Panc1 (cell line): ENCODE data around the gene LMBRD1. TPM values are rescaled to one million over a fixed set of nuclear protein-coding genes. Genes with fewer than 3 reads are reported as not detected.

ENCODE experiments used
- ATAC-seq: fragments of 200-7000 bp; cut with Tn5 transposase; 2 replicates; pipeline ENCODE4 v1.9.1; 2020; ENCODE audit warnings: mild to moderate bottlenecking, moderate library complexity
- BruUV-seq: library from RNA; stranded (reverse); fragments of 400-500 nt; replicated peaks from 2 replicates; lab custom pipeline; 2021; lab: Mats Ljungman, UMichigan
- CTCF ChIA-PET: fragments of 300-600 bp; sonication (Branson Sonifier 250); formaldehyde crosslinking; loops from one replicate; lab custom pipeline; 2022; ENCODE audit warnings: antibody characterized with exemption; lab: Charles Lee
- POLR2A ChIA-PET: fragments of 300-600 bp; sonication (Branson Sonifier 250); formaldehyde crosslinking; loops from one replicate; lab custom pipeline; 2022; ENCODE audit warnings: antibody characterized with exemption; lab: Charles Lee
- DNase-seq: peaks from one replicate; pipeline ENCODE4 v3.0.0-alpha.2; 2010; ENCODE audit warnings: low read depth, low spot score
- H3K27ac ChIP-seq: 2 replicates; pipeline ENCODE4 v1.5.1; 2011; ENCODE audit warnings: mild to moderate bottlenecking, low read length, inconsistent platforms
- H3K27me3 ChIP-seq: fragments of 200-500 bp; sonication (Bioruptor generic); 2 replicates; pipeline ENCODE4 v1.6.0; 2014; ENCODE audit warnings: low read length, inconsistent platforms; ENCODE audit not compliant: control insufficient read depth, insufficient read depth
- H3K36me3 ChIP-seq: fragments of 200-500 bp; sonication (Bioruptor generic); 2 replicates; pipeline ENCODE4 v1.5.1; 2014; ENCODE audit warnings: inconsistent platforms, mild to moderate bottlenecking, low read length, moderate library complexity; ENCODE audit not compliant: control insufficient read depth, insufficient read depth
- H3K4me1 ChIP-seq: 2 replicates; pipeline ENCODE4 v1.5.1; 2011; ENCODE audit warnings: inconsistent platforms, mild to moderate bottlenecking, low read length, moderate library complexity; ENCODE audit not compliant: control insufficient read depth, insufficient read depth
- H3K4me3 ChIP-seq, 2 experiments: 2 replicates each; pipeline ENCODE4 v1.5.1; 2011 to 2012; ENCODE audit warnings: low read depth in 2 of 2, low read length in 2 of 2, mild to moderate bottlenecking in 2 of 2, inconsistent platforms in 1 of 2, moderate library complexity in 1 of 2
- H3K9me3 ChIP-seq: fragments of 200-500 bp; sonication (Bioruptor generic); 2 replicates; pipeline ENCODE4 v1.5.1; 2014; ENCODE audit warnings: low read depth, mild to moderate bottlenecking, inconsistent platforms, low read length, moderate library complexity; ENCODE audit not compliant: control insufficient read depth, insufficient read depth
- POLR2AphosphoS5 ChIP-seq: IDR thresholded peaks from 2 replicates; pipeline ENCODE4 v1.6.1; 2012; ENCODE audit warnings: mild to moderate bottlenecking, low read depth, low read length, moderate library complexity
- SIN3A ChIP-seq: IDR thresholded peaks from 2 replicates; pipeline ENCODE4 v1.6.1; 2012; ENCODE audit warnings: low read depth, mild to moderate bottlenecking, low read length, moderate library complexity, borderline replicate concordance; ENCODE audit not compliant: insufficient read depth
- TCF7L2 ChIP-seq: IDR thresholded peaks from 2 replicates; pipeline ENCODE4 v1.6.1; 2011; ENCODE audit warnings: mild to moderate bottlenecking, low read depth, low read length, inconsistent platforms
- in situ Hi-C: cut with HindIII; loops from 2 replicates; pipeline ENCODE4 v1.10.0; 2016; ENCODE audit warnings: low sequenced_read_pairs, low pct_unique_long_range_greater_than_20kb
- intact Hi-C: fragments of 100-400 bp; cut with micrococcal nuclease; formaldehyde crosslinking; loops from one replicate; pipeline ENCODE4 v1.10.0; 2022; ENCODE audit not compliant: unreplicated experiment
- total RNA-seq: library from RNA; stranded (reverse); gene quantifications from one replicate; pipeline ENCODE4 v1.2.1, GENCODE V29; 2021; ENCODE audit not compliant: unreplicated experiment
- TF ChIP-seq, protein P1 (sequence below), 2 experiments: IDR thresholded peaks; 2 replicates each; pipeline ENCODE4 v1.6.1; 2011 to 2012; ENCODE audit warnings: low read depth in 2 of 2, control low read depth in 1 of 2, low read length in 1 of 2, mild to moderate bottlenecking in 1 of 2, moderate library complexity in 1 of 2; ENCODE audit not compliant: insufficient read depth in 1 of 2
- TF ChIP-seq, protein P2 (sequence below): fragments of 450-650 bp; IDR thresholded peaks from 2 replicates; pipeline ENCODE4 v1.5.1; 2017; ENCODE audit warnings: mild to moderate bottlenecking

LMBRD1 gene
- total RNA-seq, 1 experiment from 2014 or later, result 17.9 TPM

DNA sequence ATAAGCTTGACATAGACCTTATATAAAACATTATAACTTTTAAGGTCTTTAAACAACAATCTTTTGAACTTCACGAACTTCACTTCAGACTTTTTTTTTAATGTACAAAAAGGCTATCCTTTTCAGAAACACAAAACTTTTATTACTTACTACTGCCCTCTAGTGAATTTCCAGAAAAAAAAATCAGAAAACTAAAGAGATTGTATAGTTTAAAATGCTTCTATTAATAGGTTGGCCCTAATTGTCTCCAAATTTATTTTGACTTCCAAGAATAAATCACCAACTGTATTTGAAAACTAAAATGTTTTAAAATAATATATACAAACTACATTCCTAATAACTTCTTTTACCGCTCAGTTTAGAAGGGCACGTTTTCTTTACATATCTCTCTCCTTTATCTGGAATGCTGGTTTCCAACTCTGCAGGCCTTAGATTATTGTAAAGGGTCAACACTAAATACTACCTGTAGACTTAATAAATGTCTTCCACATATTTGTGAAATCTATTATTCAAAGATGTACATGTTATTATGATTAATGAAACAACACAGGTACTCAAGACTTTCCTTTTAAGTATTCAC is 66.8 kb downstream of the LMBRD1 start:
- ChIA-PET CTCF (interaction anchor here (0.7 to 0.9 kb wide), 3 partner anchors 66 to 555 kb away, joined by 3 to 7 read pairs (median 4); no protein-coding TSS in a partner anchor), POLR2A (no interaction called here)
- Histone ChIP-seq H3K27me3 (no peaks in the 10 kb centered on the region), H3K36me3 (no peaks in the 10 kb centered on the region), H3K4me1 (no peaks in the 10 kb centered on the region), H3K4me3 (no peak overlapping the region), H3K27ac (no peak overlapping the region), H3K9me3 (no peaks in the 10 kb centered on the region)
- in situ Hi-C loops (no loop called here), intact Hi-C loops (loop anchor here (2.0 to 5.0 kb wide), 3 partner anchors 379 to 853 kb away; no protein-coding TSS in a partner anchor)
- DNase-seq (peak; percentile 4), ATAC-seq (no peak)
- TF ChIP-seq, protein P1, sequence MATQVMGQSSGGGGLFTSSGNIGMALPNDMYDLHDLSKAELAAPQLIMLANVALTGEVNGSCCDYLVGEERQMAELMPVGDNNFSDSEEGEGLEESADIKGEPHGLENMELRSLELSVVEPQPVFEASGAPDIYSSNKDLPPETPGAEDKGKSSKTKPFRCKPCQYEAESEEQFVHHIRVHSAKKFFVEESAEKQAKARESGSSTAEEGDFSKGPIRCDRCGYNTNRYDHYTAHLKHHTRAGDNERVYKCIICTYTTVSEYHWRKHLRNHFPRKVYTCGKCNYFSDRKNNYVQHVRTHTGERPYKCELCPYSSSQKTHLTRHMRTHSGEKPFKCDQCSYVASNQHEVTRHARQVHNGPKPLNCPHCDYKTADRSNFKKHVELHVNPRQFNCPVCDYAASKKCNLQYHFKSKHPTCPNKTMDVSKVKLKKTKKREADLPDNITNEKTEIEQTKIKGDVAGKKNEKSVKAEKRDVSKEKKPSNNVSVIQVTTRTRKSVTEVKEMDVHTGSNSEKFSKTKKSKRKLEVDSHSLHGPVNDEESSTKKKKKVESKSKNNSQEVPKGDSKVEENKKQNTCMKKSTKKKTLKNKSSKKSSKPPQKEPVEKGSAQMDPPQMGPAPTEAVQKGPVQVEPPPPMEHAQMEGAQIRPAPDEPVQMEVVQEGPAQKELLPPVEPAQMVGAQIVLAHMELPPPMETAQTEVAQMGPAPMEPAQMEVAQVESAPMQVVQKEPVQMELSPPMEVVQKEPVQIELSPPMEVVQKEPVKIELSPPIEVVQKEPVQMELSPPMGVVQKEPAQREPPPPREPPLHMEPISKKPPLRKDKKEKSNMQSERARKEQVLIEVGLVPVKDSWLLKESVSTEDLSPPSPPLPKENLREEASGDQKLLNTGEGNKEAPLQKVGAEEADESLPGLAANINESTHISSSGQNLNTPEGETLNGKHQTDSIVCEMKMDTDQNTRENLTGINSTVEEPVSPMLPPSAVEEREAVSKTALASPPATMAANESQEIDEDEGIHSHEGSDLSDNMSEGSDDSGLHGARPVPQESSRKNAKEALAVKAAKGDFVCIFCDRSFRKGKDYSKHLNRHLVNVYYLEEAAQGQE (IDR thresholded peaks at IDR 0.05; ENCODE audit: insufficient read depth in 1 of 2, low read depth in 2 of 2, low read length in 1 of 2), result no peak
- TF ChIP-seq TCF7L2 (no peak), POLR2AphosphoS5 (no peak), SIN3A (no peak)
- TF ChIP-seq, protein P2, sequence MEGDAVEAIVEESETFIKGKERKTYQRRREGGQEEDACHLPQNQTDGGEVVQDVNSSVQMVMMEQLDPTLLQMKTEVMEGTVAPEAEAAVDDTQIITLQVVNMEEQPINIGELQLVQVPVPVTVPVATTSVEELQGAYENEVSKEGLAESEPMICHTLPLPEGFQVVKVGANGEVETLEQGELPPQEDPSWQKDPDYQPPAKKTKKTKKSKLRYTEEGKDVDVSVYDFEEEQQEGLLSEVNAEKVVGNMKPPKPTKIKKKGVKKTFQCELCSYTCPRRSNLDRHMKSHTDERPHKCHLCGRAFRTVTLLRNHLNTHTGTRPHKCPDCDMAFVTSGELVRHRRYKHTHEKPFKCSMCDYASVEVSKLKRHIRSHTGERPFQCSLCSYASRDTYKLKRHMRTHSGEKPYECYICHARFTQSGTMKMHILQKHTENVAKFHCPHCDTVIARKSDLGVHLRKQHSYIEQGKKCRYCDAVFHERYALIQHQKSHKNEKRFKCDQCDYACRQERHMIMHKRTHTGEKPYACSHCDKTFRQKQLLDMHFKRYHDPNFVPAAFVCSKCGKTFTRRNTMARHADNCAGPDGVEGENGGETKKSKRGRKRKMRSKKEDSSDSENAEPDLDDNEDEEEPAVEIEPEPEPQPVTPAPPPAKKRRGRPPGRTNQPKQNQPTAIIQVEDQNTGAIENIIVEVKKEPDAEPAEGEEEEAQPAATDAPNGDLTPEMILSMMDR, result peak; percentile 38; the same call in 1 of the 2 replicates
- no TSS peak for BruUV-seq

DNA sequence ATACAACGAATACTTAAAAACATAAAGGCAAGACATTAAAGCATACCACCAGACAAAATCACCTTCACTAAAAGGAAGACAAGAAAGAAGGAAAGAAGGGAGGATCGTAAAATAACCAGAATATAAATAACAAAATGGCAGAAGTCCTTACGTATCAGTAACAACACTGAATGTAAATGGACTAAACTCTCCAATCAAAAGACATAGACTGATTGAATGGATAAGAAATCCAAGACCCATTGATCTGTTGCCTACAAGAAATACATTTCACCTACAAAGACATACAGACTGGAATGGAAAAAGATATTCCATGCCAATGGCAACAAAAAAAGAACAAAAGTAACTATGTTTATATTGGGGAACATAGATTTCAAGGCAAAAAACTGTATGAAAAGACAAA is 74.1 kb downstream of the LMBRD1 start:
- no TSS peak for BruUV-seq
- Histone ChIP-seq H3K9me3 (no peaks in the 10 kb centered on the region), H3K27me3 (no peaks in the 10 kb centered on the region), H3K4me1 (no peaks in the 10 kb centered on the region), H3K27ac (no peak overlapping the region), H3K4me3 (no peak overlapping the region), H3K36me3 (no peaks in the 10 kb centered on the region)
- DNase-seq, result no peak
- in situ Hi-C loops (no loop called here), intact Hi-C loops (no loop called here)
- TF ChIP-seq, protein P2, result no peak
- no peak for TF ChIP-seq POLR2AphosphoS5
- no peak for TF ChIP-seq SIN3A
- no peak for TF ChIP-seq TCF7L2
- TF ChIP-seq, protein P1 (IDR thresholded peaks at IDR 0.05; ENCODE audit: insufficient read depth in 1 of 2, low read depth in 2 of 2, low read length in 1 of 2), result no peak
- CTCF ChIA-PET, result no interaction called here
- ATAC-seq, result no peak
- POLR2A ChIA-PET, result no interaction called here
